SK-N-SH treated with all-trans-retinoic acid at 6 μM for 48 hours (cell line): Measurements from ENCODE around the gene TANGO6.
A peak's percentile ranks its signal among the peaks of the same experiment; 100 is the strongest.
"Not testable (repeated sequence)": the region's sequence is repeated elsewhere in the genome, so short reads cannot be mapped to it uniquely, and the experiment has no call there.

Source experiments
- ATAC-seq: fragments of 200-7000 bp; cut with Tn5 transposase; 3 replicates; pipeline ENCODE4 v1.9.1; 2020; ENCODE audit warnings: mild to moderate bottlenecking, moderate library complexity
- ARNTL ChIP-seq: fragments of 450-650 bp; formaldehyde crosslinking; IDR thresholded peaks from 2 replicates; pipeline ENCODE4 v1.5.0; 2020; ENCODE audit warnings: low read depth, mild to moderate bottlenecking, moderate library complexity, borderline replicate concordance
- BACH2 ChIP-seq: fragments of 250-450 bp; sonication (Bioruptor Pico); IDR thresholded peaks from 2 replicates; pipeline ENCODE4 v1.9.0; 2021; ENCODE audit warnings: mild to moderate bottlenecking, borderline replicate concordance
- CSDC2 ChIP-seq: fragments of 250-450 bp; sonication (Bioruptor Pico); IDR thresholded peaks from 2 replicates; pipeline ENCODE4 v1.5.0; 2020; ENCODE audit warnings: mild to moderate bottlenecking, moderate library complexity
- CSRNP3 ChIP-seq: fragments of 250-450 bp; sonication (Bioruptor Pico); IDR thresholded peaks from 2 replicates; pipeline ENCODE4 v1.5.1; 2021; ENCODE audit warnings: mild to moderate bottlenecking, moderate library complexity
- ESRRG ChIP-seq: fragments of 250-450 bp; sonication (Bioruptor Pico); IDR thresholded peaks from 2 replicates; pipeline ENCODE4 v1.6.1; 2021; ENCODE audit warnings: mild to moderate bottlenecking
- GLIS3 ChIP-seq: fragments of 250-450 bp; sonication (Bioruptor Pico); IDR thresholded peaks from 2 replicates; pipeline ENCODE4 v1.5.0; 2020; ENCODE audit warnings: mild to moderate bottlenecking, moderate library complexity
- ISL1 ChIP-seq: fragments of 250-450 bp; sonication (Bioruptor Pico); IDR thresholded peaks from 2 replicates; pipeline ENCODE4 v2.1.2; 2022; ENCODE audit warnings: mild to moderate bottlenecking, moderate library complexity
- OSR1 ChIP-seq: fragments of 250-450 bp; sonication (Bioruptor Pico); IDR thresholded peaks from 2 replicates; pipeline ENCODE4 v1.8.0; 2022; ENCODE audit warnings: moderate library complexity, mild to moderate bottlenecking, inconsistent platforms
- PPARA ChIP-seq: fragments of 250-450 bp; sonication (Bioruptor Pico); IDR thresholded peaks from 2 replicates; pipeline ENCODE4 v1.5.0; 2020; ENCODE audit warnings: mild to moderate bottlenecking, borderline replicate concordance
- RARB ChIP-seq: fragments of 250-450 bp; sonication (Bioruptor Pico); IDR thresholded peaks from 2 replicates; pipeline ENCODE4 v1.8.0; 2021; ENCODE audit warnings: mild to moderate bottlenecking, moderate library complexity
- TSHZ2 ChIP-seq: fragments of 250-450 bp; sonication (Bioruptor Pico); IDR thresholded peaks from 2 replicates; pipeline ENCODE4 v1.5.0; 2020; ENCODE audit warnings: mild to moderate bottlenecking, moderate library complexity
- ZC3H10 ChIP-seq: fragments of 250-450 bp; sonication (Bioruptor Pico); IDR thresholded peaks from 2 replicates; pipeline ENCODE4 v1.5.1; 2021; ENCODE audit warnings: mild to moderate bottlenecking, moderate library complexity
- ZFP3 ChIP-seq: fragments of 250-450 bp; sonication (Bioruptor Pico); IDR thresholded peaks from 2 replicates; pipeline ENCODE4 v1.5.0; 2020; ENCODE audit warnings: mild to moderate bottlenecking, moderate library complexity
- ZFP30 ChIP-seq: fragments of 450-650 bp; formaldehyde crosslinking; IDR thresholded peaks from 2 replicates; pipeline ENCODE4 v1.5.0; 2022; ENCODE audit warnings: mild to moderate bottlenecking, moderate library complexity
- ZNF565 ChIP-seq: fragments of 450-650 bp; formaldehyde crosslinking; conservative IDR thresholded peaks from 2 replicates; pipeline ENCODE4 v1.5.0; 2020; ENCODE audit warnings: low read depth, mild to moderate bottlenecking, moderate library complexity
- ZNF70 ChIP-seq: fragments of 450-650 bp; formaldehyde crosslinking; IDR thresholded peaks from 2 replicates; pipeline ENCODE4 v1.5.0; 2020; ENCODE audit warnings: mild to moderate bottlenecking, moderate library complexity
- TF ChIP-seq, protein P1 (sequence below): fragments of 250-450 bp; sonication (Bioruptor Pico); IDR thresholded peaks from 2 replicates; pipeline ENCODE4 v1.8.0; 2021; ENCODE audit warnings: low read depth, mild to moderate bottlenecking, moderate library complexity, borderline replicate concordance
- TF ChIP-seq, protein P2 (sequence below): fragments of 250-450 bp; sonication (Bioruptor Pico); IDR thresholded peaks from 2 replicates; pipeline ENCODE4 v1.8.0; 2020; ENCODE audit warnings: mild to moderate bottlenecking, moderate library complexity, borderline replicate concordance
- TF ChIP-seq, protein P3 (sequence below): fragments of 250-450 bp; sonication (Bioruptor Pico); IDR thresholded peaks from 2 replicates; pipeline ENCODE4 v1.5.1; 2020; ENCODE audit warnings: low read depth, mild to moderate bottlenecking, moderate library complexity

Gene TANGO6

DNA sequence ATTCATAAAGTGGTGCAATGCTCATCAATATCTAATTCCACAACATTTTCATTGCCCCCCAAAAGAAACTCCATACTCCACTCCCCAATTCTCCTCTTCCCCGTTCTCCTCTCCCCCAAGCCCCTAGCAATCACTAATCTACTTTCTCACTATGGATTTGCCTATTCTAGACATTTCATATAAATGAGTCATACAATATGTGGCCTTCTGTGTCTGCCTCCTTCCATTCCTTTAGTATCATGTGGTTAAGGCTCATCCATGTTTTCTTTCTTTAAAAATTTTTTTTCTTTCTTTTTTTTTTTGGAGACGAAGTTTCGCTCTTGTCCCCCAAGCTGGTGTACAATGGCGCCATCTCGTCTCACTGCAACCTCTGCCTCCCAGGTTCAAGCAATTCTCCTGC lies 205.8 kb downstream of the TANGO6 start:
- ATAC-seq, result peak; percentile 98
- no peak for TF ChIP-seq ZFP3 (CRISPR knock-in tag)
- TF ChIP-seq BACH2 (CRISPR knock-in tag), result no peak
- TF ChIP-seq ZFP30, result no peak
- no peak for TF ChIP-seq CSDC2
- TF ChIP-seq, protein P1, sequence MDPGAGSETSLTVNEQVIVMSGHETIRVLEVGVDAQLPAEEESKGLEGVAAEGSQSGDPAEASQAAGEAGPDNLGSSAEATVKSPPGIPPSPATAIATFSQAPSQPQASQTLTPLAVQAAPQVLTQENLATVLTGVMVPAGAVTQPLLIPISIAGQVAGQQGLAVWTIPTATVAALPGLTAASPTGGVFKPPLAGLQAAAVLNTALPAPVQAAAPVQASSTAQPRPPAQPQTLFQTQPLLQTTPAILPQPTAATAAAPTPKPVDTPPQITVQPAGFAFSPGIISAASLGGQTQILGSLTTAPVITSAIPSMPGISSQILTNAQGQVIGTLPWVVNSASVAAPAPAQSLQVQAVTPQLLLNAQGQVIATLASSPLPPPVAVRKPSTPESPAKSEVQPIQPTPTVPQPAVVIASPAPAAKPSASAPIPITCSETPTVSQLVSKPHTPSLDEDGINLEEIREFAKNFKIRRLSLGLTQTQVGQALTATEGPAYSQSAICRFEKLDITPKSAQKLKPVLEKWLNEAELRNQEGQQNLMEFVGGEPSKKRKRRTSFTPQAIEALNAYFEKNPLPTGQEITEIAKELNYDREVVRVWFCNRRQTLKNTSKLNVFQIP (CRISPR knock-in tag), result no peak
- no peak for TF ChIP-seq RARB (CRISPR knock-in tag)
- TF ChIP-seq CSRNP3 (CRISPR knock-in tag), result no peak
- no peak for TF ChIP-seq OSR1 (CRISPR knock-in tag)
- TF ChIP-seq ESRRG (CRISPR knock-in tag), result no peak

- TF ChIP-seq, protein P1 (CRISPR knock-in tag), result no peak
- TF ChIP-seq ISL1 (CRISPR knock-in tag) (no peak), ZNF565 (CRISPR knock-in tag) (no peak)
- ATAC-seq, result no peak
Observed at GRCh38 chr16:69049603-69050375, 206.5 kb downstream of the TANGO6 start.

- ATAC-seq, result not testable (repeated sequence)
Observed at GRCh38 chr16:69051517-69051830, 208.1 kb downstream of the TANGO6 start.

DNA sequence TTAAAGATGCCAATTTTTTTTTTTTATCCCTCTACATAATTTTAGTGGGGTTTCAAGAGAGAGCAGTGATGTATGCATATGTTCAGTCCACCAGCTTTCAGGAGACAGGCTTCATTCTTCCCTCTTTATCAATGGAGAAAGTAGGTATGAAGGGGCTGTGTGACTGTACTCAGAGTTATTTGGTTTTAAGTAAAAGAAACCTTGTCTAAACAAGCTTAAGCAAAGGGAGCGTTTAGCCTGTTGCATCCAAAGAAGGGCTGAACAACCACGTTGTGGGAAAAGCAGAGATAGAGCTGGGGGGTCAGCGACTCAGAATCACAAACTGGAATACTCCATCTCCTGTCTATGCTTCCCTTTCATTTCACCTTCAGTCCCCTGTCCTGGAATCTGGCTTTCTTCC lies 211.7 kb downstream of the TANGO6 start:
- no peak for ATAC-seq
- TF ChIP-seq, protein P2, sequence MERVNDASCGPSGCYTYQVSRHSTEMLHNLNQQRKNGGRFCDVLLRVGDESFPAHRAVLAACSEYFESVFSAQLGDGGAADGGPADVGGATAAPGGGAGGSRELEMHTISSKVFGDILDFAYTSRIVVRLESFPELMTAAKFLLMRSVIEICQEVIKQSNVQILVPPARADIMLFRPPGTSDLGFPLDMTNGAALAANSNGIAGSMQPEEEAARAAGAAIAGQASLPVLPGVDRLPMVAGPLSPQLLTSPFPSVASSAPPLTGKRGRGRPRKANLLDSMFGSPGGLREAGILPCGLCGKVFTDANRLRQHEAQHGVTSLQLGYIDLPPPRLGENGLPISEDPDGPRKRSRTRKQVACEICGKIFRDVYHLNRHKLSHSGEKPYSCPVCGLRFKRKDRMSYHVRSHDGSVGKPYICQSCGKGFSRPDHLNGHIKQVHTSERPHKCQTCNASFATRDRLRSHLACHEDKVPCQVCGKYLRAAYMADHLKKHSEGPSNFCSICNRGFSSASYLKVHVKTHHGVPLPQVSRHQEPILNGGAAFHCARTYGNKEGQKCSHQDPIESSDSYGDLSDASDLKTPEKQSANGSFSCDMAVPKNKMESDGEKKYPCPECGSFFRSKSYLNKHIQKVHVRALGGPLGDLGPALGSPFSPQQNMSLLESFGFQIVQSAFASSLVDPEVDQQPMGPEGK, result no peak
- TF ChIP-seq CSRNP3 (CRISPR knock-in tag) (no peak), RARB (CRISPR knock-in tag) (no peak), ARNTL (CRISPR knock-in tag) (no peak), CSDC2 (no peak), ISL1 (CRISPR knock-in tag) (no peak), BACH2 (CRISPR knock-in tag) (no peak), ZNF70 (CRISPR knock-in tag) (no peak), ZFP30 (no peak), TSHZ2 (CRISPR knock-in tag) (no peak), ZC3H10 (no peak), ZNF565 (CRISPR knock-in tag) (no peak), GLIS3 (CRISPR knock-in tag) (no peak), ESRRG (CRISPR knock-in tag) (no peak), OSR1 (CRISPR knock-in tag) (no peak), PPARA (CRISPR knock-in tag) (no peak)
- TF ChIP-seq, protein P3, sequence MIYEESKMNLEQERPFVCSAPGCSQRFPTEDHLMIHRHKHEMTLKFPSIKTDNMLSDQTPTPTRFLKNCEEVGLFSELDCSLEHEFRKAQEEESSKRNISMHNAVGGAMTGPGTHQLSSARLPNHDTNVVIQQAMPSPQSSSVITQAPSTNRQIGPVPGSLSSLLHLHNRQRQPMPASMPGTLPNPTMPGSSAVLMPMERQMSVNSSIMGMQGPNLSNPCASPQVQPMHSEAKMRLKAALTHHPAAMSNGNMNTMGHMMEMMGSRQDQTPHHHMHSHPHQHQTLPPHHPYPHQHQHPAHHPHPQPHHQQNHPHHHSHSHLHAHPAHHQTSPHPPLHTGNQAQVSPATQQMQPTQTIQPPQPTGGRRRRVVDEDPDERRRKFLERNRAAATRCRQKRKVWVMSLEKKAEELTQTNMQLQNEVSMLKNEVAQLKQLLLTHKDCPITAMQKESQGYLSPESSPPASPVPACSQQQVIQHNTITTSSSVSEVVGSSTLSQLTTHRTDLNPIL (CRISPR knock-in tag), result no peak
- TF ChIP-seq, protein P1 (CRISPR knock-in tag), result no peak
